ENCODE results near the gene VAMP7. TPM values are rescaled to one million over a fixed set of nuclear protein-coding genes. Genes with fewer than 3 reads are reported as not detected.

The VAMP7 gene
- total RNA-seq, 1 donor from 2014 or later, result 31.5 TPM

DNA sequence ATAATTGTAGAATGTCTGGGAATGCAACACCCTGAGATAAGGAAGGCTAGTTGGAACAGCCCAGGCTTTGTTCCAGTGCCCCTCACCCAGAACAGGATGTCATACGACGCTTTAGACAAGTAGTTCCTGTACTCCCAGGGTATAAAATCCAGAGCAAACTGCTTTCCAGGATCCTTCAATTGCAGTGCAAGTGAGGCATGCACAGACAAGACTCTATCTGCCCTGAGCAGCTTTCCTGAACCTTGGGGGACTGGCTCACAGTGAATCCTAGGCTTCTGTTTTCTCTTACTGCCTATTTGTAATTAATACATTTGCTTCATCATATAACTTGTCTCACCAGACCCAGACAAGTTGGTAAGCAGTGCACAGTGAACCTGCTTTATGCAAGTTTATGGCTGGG is 68.0 kb downstream of the VAMP7 start:
- Mint-ChIP-seq H3K27ac (no peak overlapping the region), H3K36me3 (ENCODE audit: low read depth) (peaks cover 12% of the 10 kb centered on the region), H3K4me3 (ENCODE audit: low read depth) (no peak overlapping the region), H3K4me1 (ENCODE audit: low read depth) (no peaks in the 10 kb centered on the region), H3K9me3 (peaks cover 4% of the 10 kb centered on the region), H3K27me3 (ENCODE audit: low read depth) (no peaks in the 10 kb centered on the region)
- intact Hi-C loops (cut with micrococcal nuclease), result no loop called here
- DNase-seq (ENCODE audit: low spot score), result no peak

DNA sequence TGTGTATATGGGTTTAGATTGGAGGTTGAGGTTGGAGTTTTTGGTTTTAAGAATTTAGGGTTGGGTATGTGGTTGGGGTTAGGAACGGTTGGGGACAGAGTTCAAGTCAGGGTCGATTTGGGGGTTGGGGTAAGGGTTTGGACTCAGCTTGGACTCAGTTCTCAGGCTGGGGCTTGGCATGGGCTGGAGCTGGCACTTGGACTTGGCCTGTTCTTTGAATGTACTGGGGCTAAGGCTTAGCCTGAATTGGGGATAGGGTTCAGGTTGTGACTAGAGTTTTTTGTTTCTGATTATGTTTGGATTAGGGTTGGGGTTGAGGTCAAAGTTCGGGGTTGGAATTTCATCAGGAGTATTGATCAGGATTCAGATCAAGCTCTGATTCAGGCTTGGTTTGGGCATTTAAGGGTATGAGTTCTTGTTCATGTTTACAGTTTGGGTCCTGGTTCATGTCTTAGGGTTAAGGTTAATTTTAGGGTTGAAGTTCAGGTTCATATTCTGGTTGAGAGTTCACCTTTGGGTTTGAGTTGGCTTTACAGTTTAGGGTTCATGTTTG is 70.2 kb downstream of the VAMP7 start:
- no peaks in the 10 kb centered on the region for H3K4me1 Mint-ChIP-seq (ENCODE audit: low read depth)
- no peaks in the 10 kb centered on the region for H3K36me3 Mint-ChIP-seq (ENCODE audit: low read depth)
- H3K27ac Mint-ChIP-seq, result no peak overlapping the region
- H3K9me3 Mint-ChIP-seq, result peaks cover 6% of the 10 kb centered on the region
- DNase-seq (ENCODE audit: low spot score), result no peak
- no peak overlapping the region for H3K4me3 Mint-ChIP-seq (ENCODE audit: low read depth)
- H3K27me3 Mint-ChIP-seq (ENCODE audit: low read depth), result no peaks in the 10 kb centered on the region
- intact Hi-C loops (cut with micrococcal nuclease), result no loop called here

DNA sequence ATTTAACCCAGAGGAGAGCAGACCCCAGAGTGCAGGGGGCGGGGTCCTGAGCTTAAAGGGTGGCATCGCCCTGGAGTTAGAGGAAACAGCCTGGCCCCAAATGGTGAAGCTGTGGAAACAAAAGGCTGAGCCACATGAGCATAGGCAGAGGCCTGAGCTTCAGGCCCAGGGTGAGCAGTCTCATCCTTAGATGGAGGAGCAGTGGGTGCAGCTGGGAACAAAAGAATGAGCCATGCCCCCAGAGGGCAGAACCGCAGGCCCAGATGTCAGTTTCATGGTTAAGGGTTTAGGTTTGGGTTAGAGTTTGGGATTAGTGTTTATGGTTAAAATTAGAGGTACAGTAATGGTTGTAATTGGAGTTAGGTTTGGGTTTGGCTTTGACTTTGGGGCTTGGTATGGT is 71.9 kb downstream of the VAMP7 start:
- H3K4me3 Mint-ChIP-seq (ENCODE audit: low read depth), result no peak overlapping the region
- intact Hi-C loops (cut with micrococcal nuclease), result no loop called here
- H3K9me3 Mint-ChIP-seq, result peaks cover 6% of the 10 kb centered on the region
- no peaks in the 10 kb centered on the region for H3K36me3 Mint-ChIP-seq (ENCODE audit: low read depth)
- no peak for DNase-seq (ENCODE audit: low spot score)
- H3K27me3 Mint-ChIP-seq (ENCODE audit: low read depth), result no peaks in the 10 kb centered on the region
- H3K27ac Mint-ChIP-seq, result no peak overlapping the region
- H3K4me1 Mint-ChIP-seq (ENCODE audit: low read depth), result no peaks in the 10 kb centered on the region

DNA sequence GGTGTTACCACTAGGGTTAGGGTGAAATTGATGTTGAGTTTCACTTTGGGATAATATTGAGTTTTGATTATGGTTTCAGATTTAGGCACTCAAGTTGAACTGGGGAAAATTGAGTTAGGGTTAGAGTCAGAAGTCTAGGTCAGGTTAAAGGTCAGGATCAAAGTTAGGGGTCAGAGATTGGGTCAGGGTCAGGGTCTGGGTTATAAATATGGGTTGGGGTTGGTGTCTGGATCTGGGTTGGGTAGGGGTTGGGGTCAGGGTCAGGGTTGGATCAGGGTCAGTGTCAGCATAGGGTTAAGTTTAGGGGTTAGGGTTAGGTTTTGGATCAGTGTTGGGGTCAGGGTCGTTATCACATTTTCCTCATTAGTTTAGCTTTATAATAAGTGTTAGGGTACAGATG is 73.6 kb downstream of the VAMP7 start:
- Mint-ChIP-seq H3K4me3 (ENCODE audit: low read depth) (no peak overlapping the region), H3K9me3 (peaks cover 6% of the 10 kb centered on the region), H3K4me1 (ENCODE audit: low read depth) (no peaks in the 10 kb centered on the region), H3K36me3 (ENCODE audit: low read depth) (no peaks in the 10 kb centered on the region), H3K27ac (no peak overlapping the region), H3K27me3 (ENCODE audit: low read depth) (peaks cover 2% of the 10 kb centered on the region)
- intact Hi-C loops (cut with micrococcal nuclease), result no loop called here
- DNase-seq (ENCODE audit: low spot score), result no peak

DNA sequence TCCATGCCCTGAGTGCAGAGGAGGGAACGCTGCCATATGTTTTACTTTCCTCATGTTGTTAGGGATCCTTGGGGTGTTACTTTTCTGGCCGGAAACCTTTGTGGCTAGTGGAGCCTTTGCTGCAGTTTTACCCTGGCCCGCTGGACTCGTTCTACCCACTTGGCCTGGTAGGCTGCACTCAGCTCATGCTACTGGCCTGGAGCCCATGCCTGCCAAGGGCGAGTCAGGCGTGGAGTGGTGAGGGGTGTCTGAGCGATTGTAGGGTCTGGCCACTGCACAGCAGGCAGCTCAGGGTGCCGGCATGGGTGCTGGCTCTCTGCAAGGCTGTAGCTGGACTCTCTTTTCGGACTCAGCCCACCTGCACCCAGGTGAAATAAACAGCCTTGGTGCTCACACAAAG is 75.0 kb downstream of the VAMP7 start:
- no peak for DNase-seq (ENCODE audit: low spot score)
- Mint-ChIP-seq H3K4me3 (ENCODE audit: low read depth) (no peak overlapping the region), H3K27me3 (ENCODE audit: low read depth) (peaks cover 5% of the 10 kb centered on the region), H3K4me1 (ENCODE audit: low read depth) (no peaks in the 10 kb centered on the region), H3K27ac (no peak overlapping the region), H3K9me3 (peaks cover 6% of the 10 kb centered on the region), H3K36me3 (ENCODE audit: low read depth) (no peaks in the 10 kb centered on the region)
- intact Hi-C loops (cut with micrococcal nuclease), result no loop called here

DNA sequence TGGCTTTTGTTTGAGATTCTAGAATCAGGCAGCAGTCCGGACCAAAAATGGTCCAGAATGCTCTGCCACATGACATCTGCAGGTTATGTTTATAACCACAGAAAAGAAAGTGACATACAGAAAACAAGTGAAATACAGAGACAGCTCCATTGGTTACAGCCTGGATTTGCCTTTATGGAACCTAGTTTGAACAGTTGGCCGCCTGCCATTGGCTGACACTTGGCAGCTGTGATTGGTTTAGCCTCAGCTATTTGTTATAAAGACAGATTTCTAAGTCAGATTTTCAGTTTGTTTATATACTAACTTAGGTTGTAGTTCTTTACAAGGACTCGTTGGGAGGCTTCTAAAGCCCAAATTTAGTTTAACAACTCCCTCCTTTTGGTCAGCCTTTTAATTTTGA is 75.5 kb downstream of the VAMP7 start:
- H3K9me3 Mint-ChIP-seq, result peaks cover 6% of the 10 kb centered on the region

DNA sequence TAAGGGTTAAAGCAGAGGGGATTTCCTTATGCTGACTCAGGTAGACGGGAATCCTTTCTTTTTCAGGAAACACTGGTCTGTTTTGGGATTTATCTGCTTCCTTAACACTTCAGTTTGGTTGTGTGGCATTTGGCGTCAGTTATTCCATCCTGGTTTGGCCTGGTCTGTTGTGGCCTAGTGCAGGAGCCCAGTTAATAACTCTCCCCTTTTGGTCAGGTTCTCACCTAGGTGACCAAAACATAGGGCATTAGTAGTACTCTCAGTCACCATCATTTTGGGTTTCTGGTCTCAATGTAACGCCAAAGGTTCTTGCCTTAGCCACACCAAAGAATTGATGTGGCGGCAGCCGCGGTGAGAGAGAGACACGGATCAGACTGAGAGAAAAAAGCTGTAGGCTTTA is 76.7 kb downstream of the VAMP7 start:
- no peaks in the 10 kb centered on the region for H3K36me3 Mint-ChIP-seq (ENCODE audit: low read depth)
- peaks cover 6% of the 10 kb centered on the region for H3K9me3 Mint-ChIP-seq
- DNase-seq (ENCODE audit: low spot score), result no peak
- no peaks in the 10 kb centered on the region for H3K4me1 Mint-ChIP-seq (ENCODE audit: low read depth)
- no peak overlapping the region for H3K27ac Mint-ChIP-seq
- H3K27me3 Mint-ChIP-seq (ENCODE audit: low read depth), result peaks cover 14% of the 10 kb centered on the region
- H3K4me3 Mint-ChIP-seq (ENCODE audit: low read depth), result no peak overlapping the region
- intact Hi-C loops (cut with micrococcal nuclease), result no loop called here

More for the DNA sequence above, 75.5 kb downstream of the VAMP7 start:
- Mint-ChIP-seq H3K4me1 (ENCODE audit: low read depth) (no peaks in the 10 kb centered on the region), H3K27me3 (ENCODE audit: low read depth) (peaks cover 7% of the 10 kb centered on the region), H3K27ac (no peak overlapping the region), H3K36me3 (ENCODE audit: low read depth) (no peaks in the 10 kb centered on the region), H3K4me3 (ENCODE audit: low read depth) (no peak overlapping the region)
- DNase-seq (ENCODE audit: low spot score), result no peak
- intact Hi-C loops (cut with micrococcal nuclease), result no loop called here

DNA sequence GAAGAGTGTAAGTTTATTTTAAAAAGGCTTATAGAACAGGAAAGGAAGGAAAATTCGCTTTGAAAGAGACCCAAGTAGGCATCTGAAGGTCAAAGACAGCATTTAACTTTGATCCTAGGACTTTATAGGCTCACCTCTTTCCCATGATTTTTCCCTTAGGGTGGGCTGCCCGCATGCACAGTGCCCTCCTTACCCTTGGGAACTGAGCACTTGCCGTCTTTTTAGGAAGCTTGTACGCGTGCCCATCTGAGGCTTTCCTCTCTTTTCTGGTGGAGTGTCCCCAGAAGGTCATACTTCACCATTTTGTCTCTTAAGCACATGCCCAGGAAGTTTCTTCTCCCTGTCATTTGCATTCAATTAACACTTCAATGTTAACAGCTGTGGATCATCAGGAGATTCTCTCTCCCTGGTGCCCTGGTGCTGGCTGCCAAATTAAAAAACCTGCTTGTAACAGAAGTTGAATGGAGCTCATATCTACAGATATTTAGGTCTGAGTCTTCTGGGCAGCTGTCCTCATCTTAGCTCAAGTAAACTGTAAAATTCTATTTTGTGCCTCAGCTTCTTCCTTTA is 78.0 kb downstream of the VAMP7 start:
- DNase-seq (ENCODE audit: low spot score), result no peak
- no peaks in the 10 kb centered on the region for H3K4me1 Mint-ChIP-seq (ENCODE audit: low read depth)
- H3K27ac Mint-ChIP-seq, result no peak overlapping the region
- peaks cover 18% of the 10 kb centered on the region for H3K27me3 Mint-ChIP-seq (ENCODE audit: low read depth)
- peaks cover 13% of the 10 kb centered on the region for H3K9me3 Mint-ChIP-seq
- H3K4me3 Mint-ChIP-seq (ENCODE audit: low read depth), result no peak overlapping the region
- intact Hi-C loops (cut with micrococcal nuclease), result no loop called here
- H3K36me3 Mint-ChIP-seq (ENCODE audit: low read depth), result no peaks in the 10 kb centered on the region

DNA sequence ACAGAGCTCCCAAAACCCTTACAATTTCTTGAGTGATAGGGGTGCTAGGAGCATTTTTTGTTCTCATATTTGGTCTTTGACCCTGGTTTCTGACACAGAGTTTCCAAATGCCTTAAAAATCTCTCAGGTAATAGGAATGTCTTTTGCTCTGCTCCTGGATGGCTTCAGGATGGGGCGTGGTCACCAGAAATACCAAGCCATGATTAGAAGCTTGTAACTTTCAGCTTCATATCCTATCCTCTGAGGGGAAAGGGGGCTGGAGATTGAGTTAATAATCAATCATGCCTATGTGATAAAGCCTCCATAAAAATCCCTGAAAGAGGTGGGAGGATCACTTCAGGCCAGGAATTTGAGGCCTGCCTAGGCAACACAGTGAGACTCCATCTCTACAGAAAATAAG is 81.8 kb downstream of the VAMP7 start:
- DNase-seq (ENCODE audit: low spot score), result no peak
- Mint-ChIP-seq H3K4me1 (ENCODE audit: low read depth) (peaks cover 13% of the 10 kb centered on the region), H3K9me3 (peaks cover 16% of the 10 kb centered on the region), H3K4me3 (ENCODE audit: low read depth) (no peak overlapping the region), H3K27ac (no peak overlapping the region), H3K27me3 (ENCODE audit: low read depth) (peaks cover 24% of the 10 kb centered on the region), H3K36me3 (ENCODE audit: low read depth) (no peaks in the 10 kb centered on the region)
- intact Hi-C loops (cut with micrococcal nuclease), result no loop called here

DNA sequence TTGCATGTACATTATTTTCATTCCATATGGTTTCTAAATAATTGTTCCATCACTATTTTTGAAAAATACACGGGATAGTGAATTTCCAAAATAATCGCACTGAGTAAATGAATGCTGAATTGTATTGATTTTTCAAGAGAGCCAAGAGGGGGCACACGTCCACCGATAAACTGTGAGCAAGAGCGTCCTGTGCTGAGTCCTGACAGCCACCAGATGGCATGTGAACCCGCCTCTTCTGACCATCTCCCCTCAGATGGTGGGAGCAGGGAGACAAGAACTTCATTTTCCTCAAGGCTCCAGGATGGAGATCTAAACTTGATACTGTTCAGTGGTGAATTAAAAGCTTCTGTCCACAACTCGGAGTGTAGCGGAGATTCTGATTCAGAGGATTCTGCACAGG is 85.7 kb downstream of the VAMP7 start:
- H3K4me3 Mint-ChIP-seq (ENCODE audit: low read depth), result no peak overlapping the region
- peaks cover 24% of the 10 kb centered on the region for H3K4me1 Mint-ChIP-seq (ENCODE audit: low read depth)
- intact Hi-C loops (cut with micrococcal nuclease), result loop anchor here (2.0 kb wide), 1 partner anchor 30 kb away; the partner anchor contains the start of gene IL9R
- H3K9me3 Mint-ChIP-seq, result peaks cover 35% of the 10 kb centered on the region
- H3K36me3 Mint-ChIP-seq (ENCODE audit: low read depth), result peaks cover 5% of the 10 kb centered on the region
- DNase-seq (ENCODE audit: low spot score), result peak; percentile 33
- H3K27me3 Mint-ChIP-seq (ENCODE audit: low read depth), result peaks cover 14% of the 10 kb centered on the region
- peak overlapping the region; percentile 46 for H3K27ac Mint-ChIP-seq

DNA sequence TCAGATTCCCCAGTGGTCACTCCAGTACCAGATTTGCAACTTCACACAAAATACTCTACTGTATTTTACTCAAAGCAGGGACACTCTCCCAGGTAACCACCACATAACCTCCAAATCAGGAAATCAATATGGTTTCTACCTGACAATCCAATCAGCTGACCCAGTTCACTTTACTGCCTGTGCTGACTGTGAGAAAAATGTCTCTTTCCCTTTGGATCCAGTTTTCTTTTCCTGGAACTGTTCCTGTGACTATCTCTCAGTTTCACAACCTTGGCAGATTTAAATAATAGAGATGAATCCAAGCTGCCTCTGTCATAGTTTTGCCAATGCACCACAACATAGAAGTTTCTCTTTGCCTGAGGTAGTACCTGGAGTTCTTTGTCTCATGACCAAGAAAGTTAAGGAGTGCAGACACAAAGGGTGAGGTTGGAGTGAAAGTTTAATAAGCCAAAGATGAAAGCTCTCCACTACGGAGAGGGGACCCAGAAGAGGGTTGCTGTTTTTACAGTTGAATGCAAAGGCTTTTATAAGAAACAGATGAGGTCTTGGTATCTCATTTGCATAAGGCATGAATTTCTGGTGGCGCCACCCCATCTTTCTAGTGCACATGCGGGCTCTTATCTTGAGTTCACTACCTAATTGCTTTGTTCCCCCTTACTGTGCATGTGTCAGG is 86.6 kb downstream of the VAMP7 start:
- no peak for DNase-seq (ENCODE audit: low spot score)
- Mint-ChIP-seq H3K27ac (no peak overlapping the region), H3K4me1 (ENCODE audit: low read depth) (peaks cover 24% of the 10 kb centered on the region), H3K36me3 (ENCODE audit: low read depth) (peaks cover 5% of the 10 kb centered on the region), H3K9me3 (peaks cover 35% of the 10 kb centered on the region), H3K27me3 (ENCODE audit: low read depth) (peaks cover 10% of the 10 kb centered on the region), H3K4me3 (ENCODE audit: low read depth) (no peak overlapping the region)
- intact Hi-C loops (cut with micrococcal nuclease), result loop anchor here (2.0 kb wide), 1 partner anchor 29 kb away; the partner anchor contains the start of gene IL9R

DNA sequence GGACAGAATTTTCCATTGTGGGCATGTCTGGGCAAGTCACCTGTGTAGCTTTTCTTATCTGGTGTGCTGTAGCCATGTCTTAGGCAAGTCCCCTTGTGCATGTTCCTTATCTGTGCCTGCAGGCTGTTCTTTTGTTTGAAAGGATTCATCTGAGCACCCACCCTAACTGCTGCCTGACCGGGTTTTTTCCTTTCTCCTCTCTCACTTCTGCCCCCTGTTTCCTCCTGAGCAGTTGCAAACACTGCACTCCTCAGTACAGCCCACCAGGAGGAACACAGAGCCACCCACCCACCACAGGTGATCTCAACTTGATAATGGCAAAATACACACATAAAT is 87.1 kb downstream of the VAMP7 start:
- intact Hi-C loops (cut with micrococcal nuclease), result no loop called here
- Mint-ChIP-seq H3K9me3 (peaks cover 35% of the 10 kb centered on the region), H3K4me1 (ENCODE audit: low read depth) (peaks cover 24% of the 10 kb centered on the region), H3K27ac (no peak overlapping the region), H3K27me3 (ENCODE audit: low read depth) (peaks cover 10% of the 10 kb centered on the region), H3K36me3 (ENCODE audit: low read depth) (peaks cover 5% of the 10 kb centered on the region), H3K4me3 (ENCODE audit: low read depth) (no peak overlapping the region)
- DNase-seq (ENCODE audit: low spot score), result no peak

DNA sequence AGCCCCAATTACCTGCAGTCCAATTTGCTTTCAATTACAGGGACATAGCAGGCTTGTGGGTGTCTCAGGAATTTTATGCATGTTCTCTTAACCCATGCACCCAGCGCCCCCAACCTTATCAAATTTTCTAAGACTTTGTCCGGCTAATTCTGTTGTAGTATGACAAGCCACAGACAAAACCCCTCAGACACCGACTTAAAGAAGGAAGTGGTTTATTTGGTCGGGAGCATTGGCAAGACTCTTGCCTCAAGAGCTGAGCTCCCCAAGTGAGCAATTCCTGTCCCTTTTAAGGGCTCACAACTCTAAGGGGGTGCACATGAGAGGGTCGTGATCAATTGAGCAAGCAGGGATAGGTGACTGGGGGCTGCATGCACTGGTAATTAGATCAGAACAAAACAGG is 87.6 kb downstream of the VAMP7 start:
- Mint-ChIP-seq H3K4me1 (ENCODE audit: low read depth) (peaks cover 24% of the 10 kb centered on the region), H3K27ac (no peak overlapping the region), H3K36me3 (ENCODE audit: low read depth) (peaks cover 5% of the 10 kb centered on the region), H3K9me3 (peaks cover 31% of the 10 kb centered on the region), H3K27me3 (ENCODE audit: low read depth) (peaks cover 9% of the 10 kb centered on the region), H3K4me3 (ENCODE audit: low read depth) (no peak overlapping the region)
- intact Hi-C loops (cut with micrococcal nuclease), result no loop called here
- no peak for DNase-seq (ENCODE audit: low spot score)

Data from activated T-helper 2 cell treated with anti-CD3 and anti-CD28 coated beads, Interferon-gamma antibody, Interleukin-2, Interleukin-4, amounts not matched to agents 10 μg/mL and 5 μg/mL and 100 μg/mL, durations not matched to agents 14 hours and 24 hours and 36 hours (primary cell).